Epithelial cell of esophagus (primary cell): ENCODE results near the gene LRRC7.

Source experiments
- DNase-seq: peaks from one replicate; pipeline ENCODE4 v3.0.0; 2010; ENCODE audit warnings: low read depth
- H3K4me3 ChIP-seq: 2 replicates; pipeline ENCODE4 v1.5.1; 2011; ENCODE audit warnings: mild to moderate bottlenecking, low read length, control low read depth
- CTCF ChIP-seq: IDR thresholded peaks from 2 replicates; pipeline ENCODE4 v1.5.1; 2011; ENCODE audit warnings: low read depth, mild to moderate bottlenecking, low read length, control low read depth, inconsistent platforms; ENCODE audit not compliant: insufficient read depth; ENCODE audit errors: missing control alignments

The LRRC7 gene

DNA sequence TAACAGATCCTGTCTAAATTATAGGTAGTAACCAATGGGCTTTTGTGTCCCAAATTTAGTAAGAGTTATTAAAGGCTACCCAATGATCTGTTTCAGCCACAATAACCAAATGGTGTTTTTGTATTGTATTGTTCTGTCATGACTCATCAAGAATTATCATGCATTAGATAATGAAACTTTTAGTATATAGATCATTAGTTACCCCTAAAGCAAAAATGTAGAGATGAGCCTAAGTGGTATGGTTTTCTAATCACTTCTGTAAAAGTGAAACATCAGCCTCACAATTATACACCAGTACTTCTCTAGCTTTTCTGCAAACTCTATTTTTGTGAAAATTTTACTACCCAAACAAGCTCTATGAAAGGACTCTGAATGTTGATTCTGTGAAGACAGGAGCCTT is 71.4 kb downstream of the LRRC7 start:
- TF ChIP-seq CTCF = no peak
- DNase-seq = no peak
- no peak overlapping the region for H3K4me3 ChIP-seq

DNA sequence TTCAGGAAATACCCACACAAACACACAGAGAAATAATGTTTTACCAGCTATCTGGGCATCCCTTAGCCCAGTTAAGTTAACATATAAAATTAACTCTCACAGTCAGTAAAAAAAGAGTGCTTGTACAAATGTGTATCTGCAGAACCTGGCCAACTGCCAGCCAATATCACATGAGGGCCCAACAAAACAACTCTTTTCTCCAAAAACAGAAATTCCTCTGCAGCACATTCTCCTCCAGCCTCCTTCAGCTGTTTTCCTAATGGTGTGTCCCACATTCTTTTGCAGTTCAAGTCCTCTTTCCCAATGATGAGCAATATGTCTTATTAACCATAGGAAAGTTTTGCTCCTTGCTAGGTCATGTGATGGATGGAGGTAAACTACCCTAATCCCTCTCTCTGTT is 75.5 kb downstream of the LRRC7 start:
- TF ChIP-seq CTCF = no peak
- H3K4me3 ChIP-seq = no peak overlapping the region
- DNase-seq = no peak

- H3K4me3 ChIP-seq = no peak overlapping the region
- no peak for DNase-seq
- TF ChIP-seq CTCF = no peak
Observed at GRCh38 chr1:69645477-69645876, 77.8 kb downstream of the LRRC7 start.

- peak; percentile 11 for TF ChIP-seq CTCF
- H3K4me3 ChIP-seq = no peak overlapping the region
- peak; percentile 85 for DNase-seq
Observed at GRCh38 chr1:69648486-69648885, 80.8 kb downstream of the LRRC7 start.

DNA sequence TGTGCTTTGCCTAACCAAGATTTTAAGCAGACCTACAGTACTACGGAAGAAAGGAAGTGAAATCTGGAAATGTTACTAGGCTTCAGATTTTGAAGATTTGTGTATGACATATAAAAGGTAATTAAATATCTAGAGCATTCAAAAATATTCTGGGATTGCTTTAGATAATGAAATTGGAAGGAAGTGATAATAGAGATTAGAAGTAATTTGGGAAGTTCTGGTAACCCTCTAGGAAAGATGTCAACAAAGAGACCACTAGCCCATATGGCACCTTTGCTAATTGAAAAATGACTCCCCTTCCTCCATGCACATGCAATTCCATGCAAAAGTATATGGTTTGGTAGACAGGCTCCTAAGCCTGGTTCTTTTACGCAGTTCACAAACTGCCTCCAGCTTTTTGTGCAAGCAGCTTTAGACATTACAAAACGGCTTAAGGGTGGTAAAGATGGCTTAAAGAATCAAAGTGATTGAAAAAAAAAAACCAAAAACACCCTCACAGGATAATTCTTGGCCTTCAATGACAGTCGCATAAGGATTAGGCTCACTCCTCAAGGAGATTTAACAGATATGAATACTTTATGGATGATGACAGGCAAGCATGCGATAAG is 81.8 kb downstream of the LRRC7 start:
- no peak overlapping the region for H3K4me3 ChIP-seq
- no peak for TF ChIP-seq CTCF
- DNase-seq = no peak

DNA sequence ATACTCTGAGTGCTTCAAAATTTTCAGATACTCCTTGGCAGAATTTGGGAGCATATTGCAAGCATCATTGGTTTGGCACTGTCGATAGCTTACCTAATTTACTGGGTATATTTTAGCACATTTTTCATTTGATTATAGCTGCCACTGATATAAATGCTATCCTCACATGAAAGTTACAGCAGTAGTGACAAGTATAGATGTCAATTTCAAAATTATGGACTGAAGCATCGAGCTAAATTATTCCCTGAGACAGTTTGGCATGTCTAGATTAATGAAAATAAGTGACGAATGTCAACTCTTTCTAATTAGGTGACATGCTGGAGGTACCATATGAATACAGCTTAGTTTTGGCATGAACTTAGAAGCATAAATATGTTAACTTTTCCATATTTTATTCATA is 83.1 kb downstream of the LRRC7 start:
- H3K4me3 ChIP-seq = no peak overlapping the region
- DNase-seq = no peak
- TF ChIP-seq CTCF = no peak

- TF ChIP-seq CTCF = no peak
- DNase-seq = no peak
- H3K4me3 ChIP-seq = no peak overlapping the region
Observed at GRCh38 chr1:69651656-69652055, 83.9 kb downstream of the LRRC7 start.
